ENCODE data around the gene CABP1. TPM values are rescaled to one million over a fixed set of nuclear protein-coding genes. Genes with fewer than 3 reads are reported as not detected.

Gene CABP1
- total and polyA plus RNA-seq, 2 experiments from 2014 or later: 5.1 to 5.2 TPM

- Mint-ChIP-seq H3K36me3 (ENCODE audit: low read depth) (peaks cover 80% of the 10 kb centered on the region), H3K27ac (peak overlapping the region; percentile 51)
Observed at GRCh38 chr12:120698665-120699064, 58.2 kb downstream of the CABP1 start.

More at GRCh38 chr12:120698665-120699064, 58.2 kb downstream of the CABP1 start:
- 0 out of 2 replicates have a peak overlapping the region, but pooled peaks have one; percentile 39 for H3K27ac ChIP-seq (ENCODE audit: low read depth)
- peaks cover 56% of the 10 kb centered on the region for H3K36me3 ChIP-seq (ENCODE audit: insufficient read depth)
- no peak for TF ChIP-seq POLR2AphosphoS5 (IDR thresholded peaks at IDR 0.05; ENCODE audit: low read depth)
- TF ChIP-seq, protein P1, sequence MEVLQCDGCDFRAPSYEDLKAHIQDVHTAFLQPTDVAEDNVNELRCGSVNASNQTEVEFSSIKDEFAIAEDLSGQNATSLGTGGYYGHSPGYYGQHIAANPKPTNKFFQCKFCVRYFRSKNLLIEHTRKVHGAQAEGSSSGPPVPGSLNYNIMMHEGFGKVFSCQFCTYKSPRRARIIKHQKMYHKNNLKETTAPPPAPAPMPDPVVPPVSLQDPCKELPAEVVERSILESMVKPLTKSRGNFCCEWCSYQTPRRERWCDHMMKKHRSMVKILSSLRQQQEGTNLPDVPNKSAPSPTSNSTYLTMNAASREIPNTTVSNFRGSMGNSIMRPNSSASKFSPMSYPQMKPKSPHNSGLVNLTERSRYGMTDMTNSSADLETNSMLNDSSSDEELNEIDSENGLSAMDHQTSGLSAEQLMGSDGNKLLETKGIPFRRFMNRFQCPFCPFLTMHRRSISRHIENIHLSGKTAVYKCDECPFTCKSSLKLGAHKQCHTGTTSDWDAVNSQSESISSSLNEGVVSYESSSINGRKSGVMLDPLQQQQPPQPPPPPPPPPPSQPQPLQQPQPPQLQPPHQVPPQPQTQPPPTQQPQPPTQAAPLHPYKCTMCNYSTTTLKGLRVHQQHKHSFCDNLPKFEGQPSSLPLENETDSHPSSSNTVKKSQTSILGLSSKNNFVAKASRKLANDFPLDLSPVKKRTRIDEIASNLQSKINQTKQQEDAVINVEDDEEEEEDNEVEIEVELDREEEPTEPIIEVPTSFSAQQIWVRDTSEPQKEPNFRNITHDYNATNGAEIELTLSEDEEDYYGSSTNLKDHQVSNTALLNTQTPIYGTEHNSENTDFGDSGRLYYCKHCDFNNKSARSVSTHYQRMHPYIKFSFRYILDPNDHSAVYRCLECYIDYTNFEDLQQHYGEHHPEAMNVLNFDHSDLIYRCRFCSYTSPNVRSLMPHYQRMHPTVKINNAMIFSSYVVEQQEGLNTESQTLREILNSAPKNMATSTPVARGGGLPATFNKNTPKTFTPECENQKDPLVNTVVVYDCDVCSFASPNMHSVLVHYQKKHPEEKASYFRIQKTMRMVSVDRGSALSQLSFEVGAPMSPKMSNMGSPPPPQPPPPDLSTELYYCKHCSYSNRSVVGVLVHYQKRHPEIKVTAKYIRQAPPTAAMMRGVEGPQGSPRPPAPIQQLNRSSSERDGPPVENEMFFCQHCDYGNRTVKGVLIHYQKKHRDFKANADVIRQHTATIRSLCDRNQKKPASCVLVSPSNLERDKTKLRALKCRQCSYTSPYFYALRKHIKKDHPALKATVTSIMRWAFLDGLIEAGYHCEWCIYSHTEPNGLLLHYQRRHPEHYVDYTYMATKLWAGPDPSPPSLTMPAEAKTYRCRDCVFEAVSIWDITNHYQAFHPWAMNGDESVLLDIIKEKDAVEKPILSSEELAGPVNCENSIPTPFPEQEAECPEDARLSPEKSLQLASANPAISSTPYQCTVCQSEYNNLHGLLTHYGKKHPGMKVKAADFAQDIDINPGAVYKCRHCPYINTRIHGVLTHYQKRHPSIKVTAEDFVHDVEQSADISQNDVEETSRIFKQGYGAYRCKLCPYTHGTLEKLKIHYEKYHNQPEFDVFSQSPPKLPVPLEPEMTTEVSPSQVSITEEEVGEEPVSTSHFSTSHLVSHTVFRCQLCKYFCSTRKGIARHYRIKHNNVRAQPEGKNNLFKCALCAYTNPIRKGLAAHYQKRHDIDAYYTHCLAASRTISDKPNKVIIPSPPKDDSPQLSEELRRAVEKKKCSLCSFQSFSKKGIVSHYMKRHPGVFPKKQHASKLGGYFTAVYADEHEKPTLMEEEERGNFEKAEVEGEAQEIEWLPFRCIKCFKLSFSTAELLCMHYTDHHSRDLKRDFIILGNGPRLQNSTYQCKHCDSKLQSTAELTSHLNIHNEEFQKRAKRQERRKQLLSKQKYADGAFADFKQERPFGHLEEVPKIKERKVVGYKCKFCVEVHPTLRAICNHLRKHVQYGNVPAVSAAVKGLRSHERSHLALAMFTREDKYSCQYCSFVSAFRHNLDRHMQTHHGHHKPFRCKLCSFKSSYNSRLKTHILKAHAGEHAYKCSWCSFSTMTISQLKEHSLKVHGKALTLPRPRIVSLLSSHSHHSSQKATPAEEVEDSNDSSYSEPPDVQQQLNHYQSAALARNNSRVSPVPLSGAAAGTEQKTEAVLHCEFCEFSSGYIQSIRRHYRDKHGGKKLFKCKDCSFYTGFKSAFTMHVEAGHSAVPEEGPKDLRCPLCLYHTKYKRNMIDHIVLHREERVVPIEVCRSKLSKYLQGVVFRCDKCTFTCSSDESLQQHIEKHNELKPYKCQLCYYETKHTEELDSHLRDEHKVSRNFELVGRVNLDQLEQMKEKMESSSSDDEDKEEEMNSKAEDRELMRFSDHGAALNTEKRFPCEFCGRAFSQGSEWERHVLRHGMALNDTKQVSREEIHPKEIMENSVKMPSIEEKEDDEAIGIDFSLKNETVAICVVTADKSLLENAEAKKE (CRISPR knock-in tag; IDR thresholded peaks at IDR 0.05): no peak
- TF ChIP-seq JUNB (IDR thresholded peaks at IDR 0.05; ENCODE audit: unreplicated experiment): no peak
- no peak for TF ChIP-seq ZNF331 (CRISPR knock-in tag; IDR thresholded peaks at IDR 0.05; ENCODE audit: low read depth)
- TF ChIP-seq EZH2 (IDR thresholded peaks at IDR 0.05; ENCODE audit: low read depth, unreplicated experiment): no peak
- no peak for TF ChIP-seq ETS1 (IDR thresholded peaks at IDR 0.05)
- TF ChIP-seq ZNF114 (CRISPR knock-in tag; IDR thresholded peaks at IDR 0.05): no peak
- no peak for TF ChIP-seq CTCF (conservative IDR thresholded peaks at IDR 0.05; ENCODE audit: low read depth in 2 of 2)
- no peak for TF ChIP-seq EZH2phosphoT487 (IDR thresholded peaks at IDR 0.05; ENCODE audit: unreplicated experiment)
- TF ChIP-seq CREB1 (CRISPR knock-in tag; IDR thresholded peaks at IDR 0.05; ENCODE audit: low read depth): no peak
- no peak for TF ChIP-seq STAT1 (IDR thresholded peaks at IDR 0.05; ENCODE audit: unreplicated experiment)
- TF ChIP-seq REST (IDR thresholded peaks at IDR 0.05; ENCODE audit: unreplicated experiment): no peak
- no peak for TF ChIP-seq NANOG (IDR thresholded peaks at IDR 0.05; ENCODE audit: borderline replicate concordance)
- no peak overlapping the region for H3K4me3 ChIP-seq
- DNase-seq (ENCODE audit: low spot score): no peak
- 0 out of 2 replicates have a peak, but pooled peaks cover 8% of the 10 kb centered on the region for H3F3A ChIP-seq (replicated peaks; ENCODE audit: low read depth)
- no peaks in the 10 kb centered on the region for H3K9me2 ChIP-seq (ENCODE audit: insufficient read depth)
- H3K79me2 ChIP-seq (replicated peaks; ENCODE audit: insufficient read depth): peaks cover 43% of the 10 kb centered on the region
- H3K4me3 Mint-ChIP-seq: no peak overlapping the region
- H3K27me3 Mint-ChIP-seq (ENCODE audit: insufficient read depth, low read depth, poor library complexity): peaks cover 3% of the 10 kb centered on the region
- H3K27me3 ChIP-seq (ENCODE audit: insufficient read depth): no peaks in the 10 kb centered on the region
- H3K4me1 Mint-ChIP-seq: peaks cover 8% of the 10 kb centered on the region
- H3K4me2 ChIP-seq: no peak overlapping the region
- no peak overlapping the region for H2AFZ ChIP-seq
- H4K20me1 ChIP-seq (replicated peaks; ENCODE audit: insufficient read depth): peaks cover 40% of the 10 kb centered on the region
- ATAC-seq: no peak
- peaks cover 10% of the 10 kb centered on the region for H3K4me1 ChIP-seq (ENCODE audit: insufficient read depth)
- no peaks in the 10 kb centered on the region for H3K9me3 Mint-ChIP-seq

All from GM23338 (cell line).